ENCODE results near the gene MEPCE. TPM values are rescaled to one million over a fixed set of nuclear protein-coding genes. Genes with fewer than 3 reads are reported as not detected.

The MEPCE gene
- total RNA-seq, 2 donors from 2014 or later: 27.4 to 30.2 TPM

DNA sequence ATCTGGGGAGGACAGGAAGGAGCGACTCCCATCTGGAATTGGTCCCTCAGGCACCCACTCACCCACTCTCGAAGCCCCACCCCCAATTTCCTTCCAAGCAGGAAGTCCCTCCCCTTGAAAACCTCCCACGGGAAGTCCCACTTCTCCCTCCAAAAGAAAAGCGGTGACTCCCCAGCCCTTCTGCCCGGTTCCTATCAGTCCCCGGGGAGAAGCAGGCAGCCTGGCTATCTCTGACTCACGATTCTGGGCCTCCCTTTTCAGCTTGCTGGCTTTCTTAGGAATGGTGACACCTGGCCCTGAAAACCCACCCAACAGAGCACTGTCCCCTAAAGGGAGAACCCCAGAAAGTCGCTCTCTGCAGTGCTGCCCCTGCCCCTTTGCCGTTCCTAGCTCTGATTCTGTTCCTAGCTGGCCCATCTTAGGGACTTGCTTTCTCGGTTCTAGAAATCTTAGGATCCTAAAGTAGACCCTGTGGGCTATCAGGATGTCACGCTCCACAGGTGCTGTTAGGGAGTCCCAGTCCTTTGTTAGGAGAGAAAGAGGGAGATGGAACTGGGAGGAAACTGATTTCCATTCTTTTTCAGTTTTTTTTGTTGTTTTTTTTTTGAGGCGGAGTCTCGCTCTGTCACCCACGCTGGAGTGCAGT lies 43.3 kb downstream of the MEPCE start:
- no peak for DNase-seq
- ATAC-seq: no peak
- intact Hi-C loops (cut with DNase I, micrococcal nuclease): loop anchor here (5.0 kb wide), 1 partner anchor 84 kb away; no protein-coding TSS in a partner anchor

- intact Hi-C loops (cut with DNase I, micrococcal nuclease): no loop called here
- no peak for ATAC-seq
- no peak for DNase-seq
Observed at GRCh38 chr7:100475549-100475948, 45.9 kb downstream of the MEPCE start.

DNA sequence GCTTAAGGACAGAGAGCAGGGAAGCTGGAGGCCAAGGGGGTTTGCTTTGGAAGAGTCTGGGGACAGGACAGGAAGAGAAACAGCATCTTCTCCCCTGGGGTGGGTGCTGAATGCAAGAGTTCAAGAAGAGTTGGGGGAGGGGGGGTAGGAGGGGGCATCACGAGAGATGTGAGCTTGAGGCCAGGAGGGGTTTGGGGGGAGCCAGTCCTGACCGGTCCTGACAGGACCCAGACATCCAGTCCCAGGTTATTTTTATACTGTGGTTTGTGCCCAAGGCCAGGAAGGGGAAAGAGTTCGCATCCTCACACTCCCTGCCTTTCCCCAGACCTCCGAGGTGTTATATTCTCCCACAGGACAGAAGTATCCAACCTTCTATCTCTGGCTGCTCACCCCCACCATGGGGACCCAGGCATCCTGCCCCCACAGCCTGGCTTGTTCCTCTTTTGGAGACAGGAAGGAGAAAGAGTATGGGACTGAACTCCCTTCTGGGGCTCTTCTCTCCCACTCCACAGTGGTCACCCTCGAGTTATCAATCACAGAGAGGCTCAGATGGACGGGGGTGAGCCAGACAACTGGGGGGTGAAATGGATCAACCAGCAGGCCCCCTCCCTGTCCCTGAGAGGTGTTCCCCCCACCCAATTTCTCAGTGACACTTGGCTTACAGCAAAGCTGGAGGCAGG lies 46.6 kb downstream of the MEPCE start:
- intact Hi-C loops (cut with DNase I, micrococcal nuclease): no loop called here

GRCh38 chr7:100476903-100477870 lies 47.6 kb downstream of the MEPCE start:
- DNase-seq: peak; percentile 55 to 65
- intact Hi-C loops (cut with DNase I, micrococcal nuclease): no loop called here
- ATAC-seq: peak; percentile 15

More for the DNA sequence above, 46.6 kb downstream of the MEPCE start:
- no peak for DNase-seq
- no peak for ATAC-seq

GRCh38 chr7:100477871-100478267 lies 48.2 kb downstream of the MEPCE start:
- intact Hi-C loops (cut with DNase I, micrococcal nuclease): no loop called here

GRCh38 chr7:100478958-100479660 lies 49.5 kb downstream of the MEPCE start, which contains the start of gene TSC22D4:
TSC22D4 (minus strand) TSS chr7:100479214; CDS start chr7:100478038, 1,176 bp downstream.
- ATAC-seq (peak; percentile 88), DNase-seq (peak; percentile 93 to 97)
- intact Hi-C loops (cut with DNase I, micrococcal nuclease): no loop called here

More at GRCh38 chr7:100477871-100478267, 48.2 kb downstream of the MEPCE start:
- no peak for ATAC-seq
- peak in 1 of 2 donors; percentile 32 for DNase-seq

DNA sequence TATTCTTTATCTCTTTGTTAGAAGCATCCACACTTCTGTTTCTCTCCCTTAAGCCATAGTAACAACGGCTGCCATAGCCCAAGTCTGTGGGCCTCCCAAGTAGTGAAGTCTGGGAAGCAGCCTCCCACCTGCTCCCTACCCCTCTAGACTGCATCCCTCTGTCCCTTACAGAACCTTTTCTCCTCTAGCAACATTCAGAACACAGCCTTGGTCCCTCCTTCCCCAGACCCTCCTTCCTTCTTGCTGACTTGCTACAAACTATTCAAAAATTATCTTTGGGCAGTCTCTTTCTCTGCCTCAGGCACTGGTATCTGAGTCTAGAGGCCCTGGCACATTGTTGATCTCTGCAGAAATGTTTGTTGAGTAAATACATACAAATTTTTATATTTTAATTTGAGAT lies 51.8 kb downstream of the MEPCE start:
- DNase-seq: no peak
- ATAC-seq: no peak
- intact Hi-C loops (cut with DNase I, micrococcal nuclease): no loop called here

DNA sequence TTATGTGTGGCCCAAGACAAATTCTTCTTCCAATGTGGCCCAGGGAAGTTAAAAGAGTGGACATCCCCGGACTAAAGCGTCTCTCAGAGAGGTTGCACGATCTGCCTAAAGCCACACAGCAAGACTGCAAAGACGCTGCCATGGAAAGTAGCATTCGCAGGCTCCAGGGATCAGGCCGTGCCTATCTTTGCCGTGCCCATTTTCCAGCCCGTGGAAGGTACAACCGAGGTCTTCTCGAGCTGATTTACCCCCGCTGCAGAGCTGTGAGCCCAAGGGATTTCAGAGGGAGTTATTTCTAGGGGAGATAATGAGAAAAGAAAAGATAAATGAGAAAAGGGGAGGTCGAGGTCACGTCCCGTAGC lies 53.1 kb downstream of the MEPCE start:
- no peak for ATAC-seq
- DNase-seq: no peak
- intact Hi-C loops (cut with DNase I, micrococcal nuclease): no loop called here

DNA sequence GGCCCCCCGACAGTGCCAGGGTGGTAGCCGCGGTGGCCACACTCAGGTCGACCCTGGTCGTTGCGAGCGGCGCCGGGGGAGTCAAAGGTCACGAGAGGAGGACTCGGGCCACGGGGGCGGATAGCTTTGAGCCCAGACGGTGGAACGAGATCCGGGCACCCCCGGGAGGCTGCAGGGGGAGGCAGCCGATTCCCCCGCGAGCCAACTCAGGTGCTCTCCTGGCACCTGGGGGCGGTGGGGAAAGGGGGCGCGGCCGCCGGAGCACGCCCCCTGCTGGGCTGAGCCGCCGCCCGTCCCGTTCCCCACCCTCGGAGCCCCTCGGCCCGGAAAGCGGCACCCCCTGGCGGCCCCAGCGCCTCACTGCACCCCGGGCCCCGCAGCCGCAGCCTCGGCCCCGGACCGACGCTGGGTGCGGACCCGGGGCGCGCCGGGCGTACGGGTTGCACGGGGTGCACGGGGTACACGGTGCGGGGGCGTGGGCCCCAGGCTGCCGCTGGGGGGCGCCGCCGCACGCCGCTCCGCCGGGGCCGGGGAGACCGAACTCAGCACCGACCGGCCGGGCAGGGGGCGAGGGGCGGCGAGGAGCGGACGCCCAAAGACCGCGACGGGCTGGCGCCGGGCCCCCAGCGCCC lies 53.6 kb downstream of the MEPCE start:
- intact Hi-C loops (cut with DNase I, micrococcal nuclease): no loop called here
- DNase-seq (peak in 1 of 2 donors; percentile 81), ATAC-seq (peak; percentile 45)

Other genes with a start within 250 kb of the MEPCE start
- gene PVRIG, start 209.9 kb upstream of the MEPCE start, total RNA-seq: 1 to 10 TPM in 1 of 2 donors, not detected in 1; 1.1 TPM
- gene SPDYE3, start 122.1 kb upstream of the MEPCE start, total RNA-seq: not detected
- 10 to 100 TPM; 36.1 to 45.0 TPM for gene PILRB, start 71.7 kb upstream of the MEPCE start, total RNA-seq
- gene PILRA, start 56.3 kb upstream of the MEPCE start, total RNA-seq: 1 to 10 TPM; 1.9 to 5.2 TPM
- 1 to 10 TPM; 1.2 to 1.6 TPM for gene ZCWPW1, start 1.1 kb upstream of the MEPCE start, total RNA-seq
- gene PPP1R35, start 6.7 kb downstream of the MEPCE start, total RNA-seq: 10 to 100 TPM; 32.6 to 35.3 TPM
- gene SPACDR, start 34.4 kb downstream of the MEPCE start, total RNA-seq: under 1 TPM; 0.31 to 0.39 TPM
- 10 to 100 TPM; 45.9 to 57.2 TPM for gene TSC22D4, start 49.4 kb downstream of the MEPCE start, total RNA-seq
- under 1 TPM; 0.27 to 0.47 TPM for gene NYAP1, start 54.1 kb downstream of the MEPCE start, total RNA-seq
- gene AGFG2, start 109.4 kb downstream of the MEPCE start, total RNA-seq: 10 to 100 TPM; 65.0 to 75.5 TPM
- gene SAP25, start 144.1 kb downstream of the MEPCE start, total RNA-seq: 1 to 10 TPM; 1.1 TPM
- gene LRCH4, start 156.3 kb downstream of the MEPCE start, total RNA-seq: 10 to 100 TPM; 66.4 to 69.0 TPM
- under 1 TPM; 0.34 to 0.58 TPM for gene FBXO24, start 156.5 kb downstream of the MEPCE start, total RNA-seq
- gene PCOLCE, start 172.5 kb downstream of the MEPCE start, total RNA-seq: 10 to 100 TPM in 1 of 2 donors, 1 to 10 TPM in 1; 8.1 to 15.4 TPM
- gene MOSPD3, start 182.7 kb downstream of the MEPCE start, total RNA-seq: 10 to 100 TPM; 15.3 to 18.6 TPM
- gene TFR2, start 211.7 kb downstream of the MEPCE start, total RNA-seq: under 1 TPM; 0.22 to 0.64 TPM
- gene ACTL6B, start 226.6 kb downstream of the MEPCE start, total RNA-seq: under 1 TPM in 1 of 2 donors, not detected in 1; 0.42 TPM
- 100 to 1,000 TPM; 273 to 279 TPM for gene GNB2, start 243.9 kb downstream of the MEPCE start, total RNA-seq